IMR-90 (cell line): Measurements from ENCODE around the gene LGI2. TPM values are rescaled to one million over a fixed set of nuclear protein-coding genes. Genes with fewer than 3 reads are reported as not detected.

Experiments used
- ATAC-seq: fragments of 200-7000 bp; cut with Tn5 transposase; 2 replicates; pipeline ENCODE4 v1.9.1; 2020; ENCODE audit warnings: low read depth, mild to moderate bottlenecking, moderate library complexity
- BruUV-seq: library from RNA; stranded (reverse); fragments of 400-500 nt; replicated peaks from 2 replicates; lab custom pipeline; 2021; lab: Mats Ljungman, UMichigan
- CTCF ChIA-PET: fragments of 300-600 bp; formaldehyde crosslinking; extraction: SDS; loops from one replicate; lab custom pipeline; 2021; ENCODE audit warnings: antibody characterized with exemption; lab: Yijun Ruan, JAX
- POLR2A ChIA-PET: fragments of 300-600 bp; sonication (Branson Sonifier 250); formaldehyde crosslinking; loops from one replicate; lab custom pipeline; 2022; ENCODE audit warnings: antibody characterized with exemption; ENCODE audit not compliant: unreplicated experiment; lab: Charles Lee
- DNase-seq: peaks from one replicate; pipeline ENCODE4 v3.0.0; 2013
- H2AFZ ChIP-seq: replicated peaks from 2 replicates; pipeline ENCODE3; 2013; ENCODE audit warnings: low read length, mild to moderate bottlenecking; ENCODE audit not compliant: poor library complexity
- H2AK5ac ChIP-seq: 2 replicates; pipeline ENCODE4 v1.6.1; 2013; ENCODE audit warnings: low read depth, low read length, inconsistent platforms
- H2AK9ac ChIP-seq: replicated peaks from 2 replicates; pipeline ENCODE3; 2013; ENCODE audit warnings: mild to moderate bottlenecking, low read depth, low read length, moderate library complexity; ENCODE audit not compliant: poor library complexity
- H2BK120ac ChIP-seq: 2 replicates; pipeline ENCODE4 v1.6.1; 2013; ENCODE audit warnings: low read depth, low read length, inconsistent platforms
- H2BK15ac ChIP-seq: 3 replicates; pipeline ENCODE4 v1.6.1; 2013; ENCODE audit warnings: low read depth, low read length, inconsistent platforms
- H2BK20ac ChIP-seq: 2 replicates; pipeline ENCODE4 v1.6.1; 2013; ENCODE audit warnings: low read depth, mild to moderate bottlenecking, inconsistent platforms, low read length, moderate library complexity
- H2BK5ac ChIP-seq: 2 replicates; pipeline ENCODE4 v1.6.1; 2013; ENCODE audit warnings: mild to moderate bottlenecking, low read depth, low read length, inconsistent platforms; ENCODE audit not compliant: poor library complexity, severe bottlenecking
- H3K14ac ChIP-seq: replicated peaks from 2 replicates; pipeline ENCODE4 v1.6.1; 2013; ENCODE audit warnings: low read depth, low read length, inconsistent platforms
- H3K18ac ChIP-seq: 2 replicates; pipeline ENCODE4 v1.6.1; 2013; ENCODE audit warnings: low read depth, low read length, control low read depth
- H3K23ac ChIP-seq: 2 replicates; pipeline ENCODE4 v1.6.1; 2013; ENCODE audit warnings: low read depth, low read length, inconsistent platforms
- H3K27ac ChIP-seq: 2 replicates; pipeline ENCODE4 v1.5.1; 2013; ENCODE audit warnings: mild to moderate bottlenecking, control low read depth, low read length; ENCODE audit not compliant: insufficient read depth
- H3K27me3 ChIP-seq: 2 replicates; pipeline ENCODE4 v1.6.1; 2013; ENCODE audit warnings: low read length; ENCODE audit not compliant: control insufficient read depth, insufficient read depth
- H3K36me3 ChIP-seq: 2 replicates; pipeline ENCODE4 v1.6.1; 2013; ENCODE audit warnings: low read length, mixed read lengths; ENCODE audit not compliant: control insufficient read depth, insufficient read depth
- H3K4ac ChIP-seq: 2 replicates; pipeline ENCODE4 v1.6.1; 2013; ENCODE audit warnings: low read depth, low read length, inconsistent platforms
- H3K4me1 ChIP-seq: 2 replicates; pipeline ENCODE4 v1.6.1; 2013; ENCODE audit warnings: low read length, mixed read lengths; ENCODE audit not compliant: control insufficient read depth, insufficient read depth
- H3K4me2 ChIP-seq: 2 replicates; pipeline ENCODE4 v1.6.1; 2013; ENCODE audit warnings: low read depth, mild to moderate bottlenecking, control low read depth, low read length, moderate library complexity
- H3K4me3 ChIP-seq: 2 replicates; pipeline ENCODE4 v1.5.1; 2013; ENCODE audit warnings: low read depth, mild to moderate bottlenecking, control low read depth, low read length, moderate library complexity; ENCODE audit not compliant: insufficient read depth
- H3K56ac ChIP-seq: 2 replicates; pipeline ENCODE4 v1.6.1; 2013; ENCODE audit warnings: low read length, inconsistent platforms; ENCODE audit not compliant: insufficient read depth; ENCODE audit errors: extremely low read depth
- H3K79me1 ChIP-seq, 2 experiments: 2 replicates each; pipeline ENCODE4 v1.6.1; 2013; ENCODE audit warnings: low read length in 2 of 2, inconsistent platforms in 1 of 2, low read depth in 1 of 2
- H3K9ac ChIP-seq: 2 replicates; pipeline ENCODE4 v1.6.1; 2013; ENCODE audit warnings: low read depth, low read length, control low read depth
- H3K9me1 ChIP-seq: 2 replicates; pipeline ENCODE4 v1.6.1; 2013; ENCODE audit warnings: low read length, inconsistent platforms; ENCODE audit not compliant: insufficient read depth
- H3K9me3 ChIP-seq: 2 replicates; pipeline ENCODE4 v1.6.1; 2013; ENCODE audit warnings: low read length; ENCODE audit not compliant: control insufficient read depth, insufficient read depth
- H4K20me1 ChIP-seq: 2 replicates; pipeline ENCODE4 v1.6.1; 2013; ENCODE audit warnings: low read length, inconsistent platforms; ENCODE audit not compliant: insufficient read depth
- H4K5ac ChIP-seq: 2 replicates; pipeline ENCODE4 v1.6.1; 2013; ENCODE audit warnings: mild to moderate bottlenecking, low read depth, low read length, control low read depth
- H4K8ac ChIP-seq, 2 experiments: 2 replicates each; pipeline ENCODE4 v1.6.1; 2013; ENCODE audit warnings: low read depth in 2 of 2, low read length in 2 of 2, control low read depth in 1 of 2, inconsistent platforms in 1 of 2
- H4K91ac ChIP-seq: 2 replicates; pipeline ENCODE4 v1.6.1; 2013; ENCODE audit warnings: low read depth, low read length, inconsistent platforms; ENCODE audit not compliant: insufficient read depth
- BHLHE40 ChIP-seq: fragments of 150-350 bp; IDR thresholded peaks from 2 replicates; pipeline ENCODE4 v1.6.1; 2016; ENCODE audit warnings: mild to moderate bottlenecking, low read depth, low read length
- CEBPB ChIP-seq: IDR thresholded peaks from 2 replicates; pipeline ENCODE4 v1.6.1; 2012; ENCODE audit warnings: low read depth, low read length, improper control_type of control experiment
- CHD1 ChIP-seq: IDR thresholded peaks from 2 replicates; pipeline ENCODE4 v1.6.1; 2012; ENCODE audit warnings: low read depth, low read length, improper control_type of control experiment
- CTCF ChIP-seq: conservative IDR thresholded peaks from 2 replicates; pipeline ENCODE4 v1.5.1; 2012; ENCODE audit warnings: mild to moderate bottlenecking, low read depth, low read length, improper control_type of control experiment
- MAZ ChIP-seq: IDR thresholded peaks from 2 replicates; pipeline ENCODE4 v1.6.1; 2012; ENCODE audit warnings: low read depth, mild to moderate bottlenecking, low read length, improper control_type of control experiment, moderate library complexity, borderline replicate concordance
- MXI1 ChIP-seq: IDR thresholded peaks from 2 replicates; pipeline ENCODE4 v1.6.1; 2012; ENCODE audit warnings: low read depth, mild to moderate bottlenecking, low read length, moderate library complexity, borderline replicate concordance
- NFE2L2 ChIP-seq: fragments of 150-350 bp; IDR thresholded peaks from 2 replicates; pipeline ENCODE4 v1.6.1; 2016; ENCODE audit warnings: low read depth, mild to moderate bottlenecking, low read length
- POLR2A ChIP-seq: IDR thresholded peaks from 2 replicates; pipeline ENCODE4 v1.6.1; 2012; ENCODE audit warnings: mild to moderate bottlenecking, low read depth, low read length
- RAD21 ChIP-seq: IDR thresholded peaks from 2 replicates; pipeline ENCODE4 v1.6.1; 2012; ENCODE audit warnings: low read length, improper control_type of control experiment
- RCOR1 ChIP-seq: IDR thresholded peaks from 2 replicates; pipeline ENCODE4 v1.6.1; 2012; ENCODE audit warnings: mild to moderate bottlenecking, low read length, improper control_type of control experiment; ENCODE audit not compliant: insufficient replicate concordance
- RFX5 ChIP-seq: IDR thresholded peaks from 2 replicates; pipeline ENCODE4 v1.8.0; 2012; ENCODE audit warnings: low read depth, mild to moderate bottlenecking, low read length, moderate library complexity
- SMC3 ChIP-seq: fragments of 150-350 bp; IDR thresholded peaks from 2 replicates; pipeline ENCODE4 v1.6.1; 2016; ENCODE audit warnings: low read depth, mild to moderate bottlenecking, antibody characterized with exemption, low read length, moderate library complexity
- USF2 ChIP-seq: fragments of 150-350 bp; IDR thresholded peaks from 2 replicates; pipeline ENCODE4 v1.6.1; 2017; ENCODE audit warnings: mild to moderate bottlenecking, antibody characterized with exemption, low read length, low read depth
- WGBS, 2 experiments: methylation state at CpG; one replicate each; pipeline versions ENCODE4 v1.1.5 to v1.1.7; 2013; ENCODE audit warnings: missing lambda C conversion rate in 2 of 2; ENCODE audit not compliant: insufficient read length in 1 of 2; ENCODE audit errors: extremely low coverage in 2 of 2; 5-methylcytosine and 5-hydroxymethylcytosine counted together
- dilution Hi-C: fragments of 300-500 bp; cut with HindIII; formaldehyde crosslinking; loops from one replicate; pipeline ENCODE4 v1.14.3; 2018; ENCODE audit warnings: low sequenced_read_pairs; ENCODE audit not compliant: unreplicated experiment
- in situ Hi-C: fragments of 300-500 bp; cut with MboI; formaldehyde crosslinking; loops from 3 replicates; pipeline ENCODE4 v1.14.3; 2019; ENCODE audit warnings: low sequenced_read_pairs, inconsistent platforms, mixed read lengths
- intact Hi-C: fragments of 100-400 bp; cut with micrococcal nuclease; formaldehyde crosslinking; loops from 2 replicates; pipeline ENCODE4 v1.10.0; 2022
- polyA plus RNA-seq, 3 experiments: library from polyadenylated mRNA; depleted of rRNA; stranded (reverse); fragments of >200 nt; gene quantifications; 2 replicates each; pipeline ENCODE4 v1.2.3, GENCODE V29; 2012; ENCODE audit warnings: low replicate concordance in 1 of 3
- total RNA-seq: library from RNA; depleted of rRNA; stranded (reverse); fragments of >200 nt; gene quantifications from 2 replicates; pipeline ENCODE4 v1.2.3, GENCODE V29; 2012

Gene LGI2
- total and polyA plus RNA-seq, 2 of the 4 experiments (the other 2 are of a cell fraction) = not detected

- H2AFZ ChIP-seq = no peak overlapping the region
- POLR2A ChIA-PET = no interaction called here
- in situ Hi-C loops = loop anchor here (5.0 to 25.0 kb wide), 2 partner anchors 377 to 498 kb away; no protein-coding TSS in a partner anchor
- TF ChIP-seq CTCF = no peak
- TF ChIP-seq MXI1 = no peak
- no peak for TF ChIP-seq MAZ
- no peak for TF ChIP-seq POLR2A
- no peak for TF ChIP-seq USF2
- TF ChIP-seq RFX5 = no peak
- TF ChIP-seq BHLHE40 = no peak
- TF ChIP-seq SMC3 = no peak
- no peak for TF ChIP-seq CEBPB
- TF ChIP-seq RCOR1 = no peak
- no peak for TF ChIP-seq NFE2L2
- TF ChIP-seq CHD1 = no peak
- no peak for TF ChIP-seq RAD21
Observed at GRCh38 chr4:24984602-24985532, 45.9 kb downstream of the LGI2 start.

More at GRCh38 chr4:24984602-24985532, 45.9 kb downstream of the LGI2 start:
- H2BK5ac ChIP-seq = no peak overlapping the region
- H2AK5ac ChIP-seq = no peak overlapping the region
- intact Hi-C loops = loop anchor here (5.0 to 10.0 kb wide), 3 partner anchors 63 to 1303 kb away; no protein-coding TSS in a partner anchor
- H3K79me1 ChIP-seq = no peaks in the 10 kb centered on the region
- H4K20me1 ChIP-seq = no peaks in the 10 kb centered on the region
- H3K4me1 ChIP-seq = no peaks in the 10 kb centered on the region
- H3K4me2 ChIP-seq = no peak overlapping the region
- no peaks in the 10 kb centered on the region for H3K36me3 ChIP-seq
- no peak overlapping the region; the same call in 1 of the 2 replicates for H3K23ac ChIP-seq
- H3K9ac ChIP-seq = no peak overlapping the region
- BruUV-seq = no TSS peak
- H3K18ac ChIP-seq = no peak overlapping the region
- no peak overlapping the region for H2BK120ac ChIP-seq
- no peak overlapping the region for H2BK15ac ChIP-seq
- no peak overlapping the region for H4K5ac ChIP-seq
- CTCF ChIA-PET = interaction anchor here (0.6 kb wide), 1 partner anchor 14 kb away, joined by 3 read pairs; no protein-coding TSS in a partner anchor
- dilution Hi-C loops = no loop called here
- no peaks in the 10 kb centered on the region for H3K9me3 ChIP-seq
- no peak overlapping the region for H3K56ac ChIP-seq
- H3K14ac ChIP-seq = no peak overlapping the region
- no peak overlapping the region for H3K4ac ChIP-seq
- DNase-seq (no peak), ATAC-seq (no peak)
- H3K27ac ChIP-seq = no peak overlapping the region
- H3K27me3 ChIP-seq = peaks cover 13% of the 10 kb centered on the region
- H4K91ac ChIP-seq = no peak overlapping the region
- peaks cover 3% of the 10 kb centered on the region; the same call in 1 of the 2 replicates for H3K9me1 ChIP-seq
- no peak overlapping the region for H2BK20ac ChIP-seq
- H2AK9ac ChIP-seq = peak overlapping the region; percentile 32
- H4K8ac ChIP-seq = no peak overlapping the region
- WGBS, 2 experiments = 50% methylated on average over 1 of the region's 6 CpGs; no CpG with 5 or more reads in 1 of the 2 experiments
- no peak overlapping the region for H3K4me3 ChIP-seq
